Suprapubic skin (tissue), 4 donors: ENCODE measurements around the gene PYGB. TPM values are rescaled to one million over a fixed set of nuclear protein-coding genes. Genes with fewer than 3 reads are reported as not detected.
A peak's percentile ranks its signal among the peaks of the same experiment; 100 is the strongest.

Experiments used
- DNase-seq, 2 donors: peaks; one replicate each; pipeline ENCODE4 v3.0.0-alpha.2; 2019; ENCODE audit warnings: low spot score in 2 of 2
- H3K27ac ChIP-seq: fragments of 200-600 bp; sonication (generic); one replicate; pipeline ENCODE4 v1.5.1; 2019
- H3K27me3 ChIP-seq: fragments of 200-600 bp; sonication (generic); one replicate; pipeline ENCODE4 v1.5.1; 2019
- H3K36me3 ChIP-seq: fragments of 200-600 bp; sonication (generic); one replicate; pipeline ENCODE4 v1.5.1; 2019
- H3K4me1 ChIP-seq: fragments of 200-600 bp; sonication (generic); one replicate; pipeline ENCODE4 v1.5.1; 2019
- H3K4me3 ChIP-seq: fragments of 200-600 bp; sonication (generic); one replicate; pipeline ENCODE4 v1.5.1; 2019; ENCODE audit warnings: mild to moderate bottlenecking
- H3K9me3 ChIP-seq: fragments of 200-600 bp; sonication (generic); one replicate; pipeline ENCODE4 v1.5.1; 2019
- EP300 ChIP-seq: sonication (generic); formaldehyde crosslinking; IDR thresholded peaks from one replicate; pipeline ENCODE4 v1.6.1; 2017; ENCODE audit warnings: antibody characterized with exemption
- POLR2A ChIP-seq, 2 donors: fragments of 450-650 bp; IDR thresholded peaks; one replicate each; pipeline ENCODE4 v1.6.1; 2017; ENCODE audit warnings: antibody characterized with exemption in 2 of 2, mild to moderate bottlenecking in 2 of 2, moderate library complexity in 2 of 2
- POLR2AphosphoS5 ChIP-seq, 3 donors: sonication (generic); formaldehyde crosslinking; IDR thresholded peaks; one replicate each; pipeline ENCODE4 v1.6.1; 2017; ENCODE audit warnings: antibody characterized with exemption in 3 of 3
- WGBS: methylation state at CpG from one replicate; pipeline ENCODE4 v1.1.5; 2018; 5-methylcytosine and 5-hydroxymethylcytosine counted together
- total RNA-seq, 4 donors: library from RNA; depleted of rRNA; stranded (reverse); fragments of >200 nt; gene quantifications; one replicate each; pipeline ENCODE4 v1.1.0, GENCODE V29; 2016
- TF ChIP-seq, protein P1 (sequence below), 2 donors: fragments of 200-600 bp in 1 of 2; fragments of 450-650 bp in 1 of 2; sonication (generic) in 1 of 2; IDR thresholded peaks; one replicate each; pipeline ENCODE4 v1.5.1; 2016 to 2019; ENCODE audit warnings: antibody characterized with exemption in 2 of 2, mild to moderate bottlenecking in 1 of 2, moderate library complexity in 1 of 2

Gene PYGB
- total RNA-seq, 4 donors from 2014 or later: 142 to 247 (median 198) TPM

DNA sequence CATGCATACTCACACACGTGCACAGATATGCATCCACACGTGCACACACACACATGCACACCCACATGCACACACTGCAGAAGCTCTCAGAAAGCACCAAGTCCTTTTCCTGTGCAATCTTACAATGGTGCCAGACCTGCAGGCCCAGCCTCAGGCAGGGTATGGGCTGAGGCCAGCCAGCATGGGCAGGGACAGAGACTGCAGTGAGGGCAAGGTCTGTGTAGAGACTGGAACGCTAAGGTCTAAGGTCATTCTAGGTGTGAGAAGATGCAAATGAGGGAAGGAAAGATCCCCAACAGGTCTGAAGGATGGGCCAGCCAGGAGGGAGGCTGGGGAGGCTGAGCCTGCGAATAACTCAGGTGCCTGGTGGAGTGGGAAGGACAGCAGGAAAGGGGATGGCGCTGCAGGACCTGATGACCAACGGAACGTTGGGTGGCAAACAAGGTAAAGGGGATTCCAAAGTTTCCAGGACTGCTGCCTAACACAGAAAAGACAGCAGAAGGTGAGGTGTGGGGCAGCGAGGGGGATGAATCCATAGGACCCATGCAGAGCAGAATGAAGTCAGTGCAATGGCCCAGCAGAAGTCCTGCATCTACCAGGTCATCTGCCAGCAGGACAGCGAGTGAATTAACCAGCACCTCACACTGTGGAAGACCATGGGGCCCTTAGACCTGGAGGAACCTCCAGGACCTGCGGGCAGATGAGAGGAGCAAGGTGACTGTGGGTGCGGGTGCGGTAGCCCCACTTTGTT, 75.8 kb downstream of the PYGB start:
- no peaks in the 10 kb centered on the region for H3K9me3 ChIP-seq
- H3K27ac ChIP-seq: no peak overlapping the region
- no peak overlapping the region for H3K4me3 ChIP-seq
- no peaks in the 10 kb centered on the region for H3K27me3 ChIP-seq
- 88% methylated on average over 12 of the region's 12 CpGs for WGBS
- no peak for DNase-seq
- peaks cover 29% of the 10 kb centered on the region for H3K36me3 ChIP-seq
- H3K4me1 ChIP-seq: peaks cover 2% of the 10 kb centered on the region
- no peak for TF ChIP-seq POLR2A (IDR thresholded peaks at IDR 0.05)
- no peak for TF ChIP-seq EP300
- TF ChIP-seq, protein P1, sequence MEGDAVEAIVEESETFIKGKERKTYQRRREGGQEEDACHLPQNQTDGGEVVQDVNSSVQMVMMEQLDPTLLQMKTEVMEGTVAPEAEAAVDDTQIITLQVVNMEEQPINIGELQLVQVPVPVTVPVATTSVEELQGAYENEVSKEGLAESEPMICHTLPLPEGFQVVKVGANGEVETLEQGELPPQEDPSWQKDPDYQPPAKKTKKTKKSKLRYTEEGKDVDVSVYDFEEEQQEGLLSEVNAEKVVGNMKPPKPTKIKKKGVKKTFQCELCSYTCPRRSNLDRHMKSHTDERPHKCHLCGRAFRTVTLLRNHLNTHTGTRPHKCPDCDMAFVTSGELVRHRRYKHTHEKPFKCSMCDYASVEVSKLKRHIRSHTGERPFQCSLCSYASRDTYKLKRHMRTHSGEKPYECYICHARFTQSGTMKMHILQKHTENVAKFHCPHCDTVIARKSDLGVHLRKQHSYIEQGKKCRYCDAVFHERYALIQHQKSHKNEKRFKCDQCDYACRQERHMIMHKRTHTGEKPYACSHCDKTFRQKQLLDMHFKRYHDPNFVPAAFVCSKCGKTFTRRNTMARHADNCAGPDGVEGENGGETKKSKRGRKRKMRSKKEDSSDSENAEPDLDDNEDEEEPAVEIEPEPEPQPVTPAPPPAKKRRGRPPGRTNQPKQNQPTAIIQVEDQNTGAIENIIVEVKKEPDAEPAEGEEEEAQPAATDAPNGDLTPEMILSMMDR (IDR thresholded peaks at IDR 0.05): no peak

DNA sequence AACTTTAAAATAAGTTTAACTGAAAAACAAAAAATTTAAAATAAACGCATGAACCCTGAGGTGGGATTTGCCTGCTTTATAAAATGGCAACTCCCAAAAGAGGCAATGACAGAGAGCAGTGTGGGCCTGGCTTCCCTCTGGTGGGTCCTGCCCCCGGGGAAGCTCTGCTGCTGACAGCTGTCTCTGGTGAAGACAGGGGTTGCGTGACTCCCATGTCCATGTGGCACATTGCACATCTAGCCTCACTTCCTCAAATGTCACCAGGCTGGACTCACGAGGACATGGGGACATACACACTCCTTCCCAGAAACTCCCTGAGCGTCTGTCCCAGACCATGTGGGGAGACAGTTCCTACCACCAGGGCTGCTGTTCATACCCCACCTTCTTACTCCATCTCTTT, 76.5 kb downstream of the PYGB start:
- peak in 1 of 2 donors; percentile 69 for DNase-seq
- peak in 1 of 3 donors; percentile 31 for TF ChIP-seq POLR2AphosphoS5 (IDR thresholded peaks at IDR 0.05)
- TF ChIP-seq POLR2A (IDR thresholded peaks at IDR 0.05): no peak
- Histone ChIP-seq H3K4me1 (peaks cover 2% of the 10 kb centered on the region), H3K9me3 (no peaks in the 10 kb centered on the region), H3K36me3 (peaks cover 25% of the 10 kb centered on the region), H3K27ac (no peak overlapping the region), H3K4me3 (no peak overlapping the region), H3K27me3 (no peaks in the 10 kb centered on the region)
- 75% methylated on average over 5 of the region's 5 CpGs for WGBS

DNA sequence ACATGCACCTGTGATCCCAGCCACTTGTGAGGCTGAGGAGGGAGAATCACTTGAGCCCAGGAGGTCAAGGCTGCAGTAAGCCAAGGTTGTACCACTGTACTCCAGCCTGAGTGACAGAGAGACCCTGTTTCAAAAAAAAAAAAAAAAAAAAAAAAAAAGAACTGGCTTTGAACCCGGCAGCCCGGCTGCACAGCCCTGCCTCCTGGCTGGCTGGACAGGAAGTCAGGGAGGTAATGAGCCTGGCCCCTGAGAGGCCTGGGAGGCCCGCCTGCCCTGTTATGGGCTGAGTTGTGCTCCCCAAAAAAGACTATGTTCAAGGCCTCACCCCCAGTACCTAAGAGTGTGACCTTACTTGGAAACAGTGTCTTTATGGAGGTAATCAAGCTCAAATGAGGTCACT, 77.2 kb downstream of the PYGB start:
- H3K4me1 ChIP-seq: peaks cover under 1% of the 10 kb centered on the region
- TF ChIP-seq, protein P1 (IDR thresholded peaks at IDR 0.05): no peak
- TF ChIP-seq POLR2AphosphoS5 (IDR thresholded peaks at IDR 0.05) (no peak), EP300 (no peak), POLR2A (IDR thresholded peaks at IDR 0.05) (no peak)
- peaks cover 22% of the 10 kb centered on the region for H3K36me3 ChIP-seq
- 65% methylated on average over 3 of the region's 3 CpGs for WGBS
- H3K27me3 ChIP-seq: no peaks in the 10 kb centered on the region
- no peak overlapping the region for H3K4me3 ChIP-seq
- DNase-seq: no peak
- no peaks in the 10 kb centered on the region for H3K9me3 ChIP-seq
- no peak overlapping the region for H3K27ac ChIP-seq

DNA sequence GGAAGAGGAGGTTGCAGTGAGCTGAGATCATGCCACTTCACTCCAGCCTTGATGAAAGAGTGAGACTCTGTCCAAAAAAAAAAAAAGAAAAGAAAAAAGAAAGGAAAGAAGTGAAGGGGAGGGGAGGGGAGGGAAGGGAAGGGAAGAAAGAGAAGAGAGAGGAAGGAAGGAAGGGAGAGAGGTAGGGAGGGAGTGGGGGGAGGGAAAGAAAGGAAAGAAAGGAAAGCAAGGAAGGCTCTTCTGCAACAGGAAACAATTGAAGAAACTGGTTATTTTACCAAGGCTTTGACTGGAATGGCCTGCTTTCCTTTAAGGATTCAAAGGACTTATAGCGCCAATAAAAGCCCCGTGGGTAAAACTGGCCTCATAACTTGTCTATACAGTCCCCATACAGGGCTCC, 78.1 kb downstream of the PYGB start:
- Histone ChIP-seq H3K4me1 (no peaks in the 10 kb centered on the region), H3K4me3 (no peak overlapping the region), H3K36me3 (peaks cover 17% of the 10 kb centered on the region), H3K27ac (no peak overlapping the region), H3K9me3 (no peaks in the 10 kb centered on the region), H3K27me3 (no peaks in the 10 kb centered on the region)
- TF ChIP-seq EP300 (no peak), POLR2AphosphoS5 (IDR thresholded peaks at IDR 0.05) (no peak), POLR2A (IDR thresholded peaks at IDR 0.05) (no peak)
- TF ChIP-seq, protein P1 (IDR thresholded peaks at IDR 0.05): no peak
- 78% methylated on average over 2 of the region's 2 CpGs for WGBS
- DNase-seq: no peak

DNA sequence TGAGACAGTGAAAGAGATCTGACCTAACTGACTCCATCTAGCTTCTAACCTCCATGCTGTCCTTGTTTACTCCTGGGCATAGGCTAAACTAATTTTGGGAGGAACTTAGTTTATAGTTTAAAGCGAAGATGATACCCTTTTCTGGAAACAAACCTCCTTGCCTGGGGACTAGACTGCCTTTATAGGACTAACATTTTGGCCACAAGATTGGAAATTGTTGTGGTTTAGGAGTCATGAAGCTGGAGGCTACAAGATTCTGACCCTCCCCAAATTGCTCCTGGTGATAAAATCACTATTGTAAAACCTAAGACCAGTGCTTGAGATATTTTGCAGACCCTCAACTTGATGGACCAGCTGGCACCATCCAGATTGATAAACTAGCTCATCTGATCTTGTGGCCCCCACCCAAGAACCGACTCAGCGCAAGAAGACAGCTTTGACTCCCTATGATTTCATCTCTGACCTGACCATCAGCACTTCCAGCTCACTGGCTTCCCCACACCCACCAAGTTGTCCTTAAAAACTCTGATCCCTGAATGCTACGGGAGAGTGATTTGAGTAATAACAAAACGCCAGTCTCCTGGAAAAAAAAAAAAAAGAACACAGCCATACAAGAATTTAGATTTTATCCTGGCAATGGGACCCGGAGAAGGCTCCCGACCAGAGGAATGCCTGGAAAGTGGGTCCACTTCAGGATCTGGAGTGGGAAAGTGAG, 79.8 kb downstream of the PYGB start:
- H3K4me1 ChIP-seq: no peaks in the 10 kb centered on the region
- H3K36me3 ChIP-seq: peaks cover 5% of the 10 kb centered on the region
- H3K27me3 ChIP-seq: no peaks in the 10 kb centered on the region
- H3K9me3 ChIP-seq: no peaks in the 10 kb centered on the region
- TF ChIP-seq, protein P1 (IDR thresholded peaks at IDR 0.05): no peak
- TF ChIP-seq EP300 (no peak), POLR2AphosphoS5 (IDR thresholded peaks at IDR 0.05) (no peak), POLR2A (IDR thresholded peaks at IDR 0.05) (no peak)
- no peak for DNase-seq
- no peak overlapping the region for H3K27ac ChIP-seq
- no peak overlapping the region for H3K4me3 ChIP-seq
- WGBS: 82% methylated on average over 7 of the region's 7 CpGs
